ENCODE measurements around the gene TCF3. TPM values are rescaled to one million over a fixed set of nuclear protein-coding genes. Genes with fewer than 3 reads are reported as not detected.

Gene TCF3
- total RNA-seq, 1 experiment from 2014 or later = 91.5 TPM

DNA sequence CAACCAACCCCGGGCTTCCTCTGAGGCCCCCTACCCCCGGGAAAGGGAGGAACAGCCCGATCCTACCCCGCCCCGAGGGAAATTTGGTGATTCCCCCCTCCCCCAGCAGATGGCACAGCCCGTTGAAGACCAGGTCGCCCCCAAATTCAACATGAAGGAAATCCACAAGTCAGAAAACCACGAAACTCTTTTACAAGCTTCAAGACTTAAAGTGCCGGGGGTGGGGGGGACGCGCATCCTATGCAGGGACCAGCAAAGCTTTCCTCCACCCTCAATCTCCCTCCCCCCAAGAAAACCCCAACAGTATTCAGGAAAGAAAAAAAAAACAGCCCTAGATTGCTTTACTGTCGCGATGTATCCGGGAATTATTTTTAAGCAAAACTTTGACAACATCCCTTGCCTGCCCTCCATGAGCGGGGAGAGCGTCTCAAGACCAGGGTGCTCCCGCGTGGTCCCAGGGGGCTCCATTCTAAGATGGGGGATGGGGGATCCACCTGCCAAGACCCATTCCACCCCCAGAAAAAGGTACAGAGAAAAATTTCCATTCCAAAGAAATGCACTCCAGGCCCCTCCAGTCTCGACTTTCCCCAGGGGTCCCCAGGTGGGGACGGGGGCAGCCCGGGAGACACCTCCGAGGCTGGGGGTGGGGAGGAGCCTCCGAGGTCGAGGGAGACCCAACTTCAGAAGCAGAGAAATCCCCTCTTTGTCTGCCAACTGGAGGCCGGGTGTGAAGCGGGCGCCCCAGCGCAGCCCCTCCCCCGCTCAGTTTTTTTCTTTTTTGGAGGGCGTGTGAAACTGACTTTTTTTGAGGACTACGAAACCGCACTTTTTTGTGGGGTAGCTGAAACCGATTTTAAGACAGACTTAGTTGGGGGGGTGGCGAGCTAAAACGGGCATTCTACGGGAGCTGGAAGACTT is 1.5 kb downstream of the TCF3 start:
- H3K27me3 ChIP-seq (ENCODE audit: low read length) = no peaks in the 10 kb centered on the region
- peaks cover 57% of the 10 kb centered on the region for H3K79me2 ChIP-seq (ENCODE audit: low read length)
- H3K27ac ChIP-seq (ENCODE audit: low read length) = peak overlapping the region; percentile 93
- peak overlapping the region; percentile 84 for H3K4me2 ChIP-seq (ENCODE audit: low read depth, low read length, poor library complexity, severe bottlenecking)
- H3K4me3 ChIP-seq (ENCODE audit: low read length) = peak overlapping the region; percentile 94
- H3K9ac ChIP-seq (ENCODE audit: low read length) = peak overlapping the region; percentile 99
- no peaks in the 10 kb centered on the region for H3K9me3 ChIP-seq (ENCODE audit: low read length)
- no peak overlapping the region for H2AFZ ChIP-seq (ENCODE audit: low read length)
- H3K4me1 ChIP-seq (ENCODE audit: low read length) = peaks cover 49% of the 10 kb centered on the region
- H4K20me1 ChIP-seq (ENCODE audit: insufficient read depth, low read depth, low read length) = no peaks in the 10 kb centered on the region
- H3K36me3 ChIP-seq (ENCODE audit: insufficient read depth, low read length) = peaks cover 18% of the 10 kb centered on the region; the same call in 1 of the 2 replicates
- H3K9me2 ChIP-seq (replicated peaks; ENCODE audit: insufficient read depth, low read length) = no peaks in the 10 kb centered on the region
- DNase-seq = peak; percentile 87

GRCh38 chr19:1649706-1650649 is 2.4 kb downstream of the TCF3 start:
- H3K4me1 ChIP-seq (ENCODE audit: low read length) = peaks cover 47% of the 10 kb centered on the region
- no peak overlapping the region for H2AFZ ChIP-seq (ENCODE audit: low read length)
- H4K20me1 ChIP-seq (ENCODE audit: insufficient read depth, low read depth, low read length) = no peaks in the 10 kb centered on the region; the same call in 1 of the 2 replicates
- no peaks in the 10 kb centered on the region for H3K9me2 ChIP-seq (replicated peaks; ENCODE audit: insufficient read depth, low read length)
- peaks cover 61% of the 10 kb centered on the region for H3K79me2 ChIP-seq (ENCODE audit: low read length)
- peak overlapping the region; percentile 93 for H3K27ac ChIP-seq (ENCODE audit: low read length)
- no peaks in the 10 kb centered on the region for H3K27me3 ChIP-seq (ENCODE audit: low read length)
- DNase-seq = no peak
- peak overlapping the region; percentile 94 for H3K4me3 ChIP-seq (ENCODE audit: low read length)
- peaks cover 18% of the 10 kb centered on the region; the same call in 1 of the 2 replicates for H3K36me3 ChIP-seq (ENCODE audit: insufficient read depth, low read length)
- peak overlapping the region; percentile 99 for H3K9ac ChIP-seq (ENCODE audit: low read length)
- H3K4me2 ChIP-seq (ENCODE audit: low read depth, low read length, poor library complexity, severe bottlenecking) = peak overlapping the region; percentile 84
- no peaks in the 10 kb centered on the region for H3K9me3 ChIP-seq (ENCODE audit: low read length)

DNA sequence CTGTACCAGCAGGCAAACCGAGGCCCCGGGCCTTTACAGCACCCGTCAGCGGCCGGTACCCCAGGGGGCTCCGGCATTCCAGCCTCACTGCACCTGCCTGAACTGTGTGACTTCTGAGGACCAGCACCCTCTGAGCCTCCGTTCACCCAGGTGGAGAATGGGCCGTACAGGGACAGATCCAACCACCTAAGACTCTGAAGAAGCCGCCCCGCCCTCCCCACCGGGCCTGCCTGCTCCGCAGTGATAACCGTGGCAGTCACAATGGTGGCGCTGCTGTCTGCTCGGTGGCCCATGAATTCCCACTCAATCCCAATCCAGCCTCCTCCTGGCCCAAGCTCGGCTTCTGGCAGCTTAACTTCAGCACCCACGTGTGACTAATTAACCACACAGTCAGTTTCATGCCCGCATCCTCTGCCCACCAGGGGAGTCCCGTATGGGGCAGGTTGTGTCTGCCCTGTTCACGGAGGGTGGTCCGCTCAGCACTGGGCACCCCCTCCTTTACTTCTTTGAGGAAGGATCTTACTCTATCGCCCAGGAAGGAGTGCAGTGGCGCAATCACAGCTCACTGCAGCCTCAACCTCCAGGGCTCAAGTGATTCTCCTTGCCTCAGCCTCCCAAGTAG is 3.4 kb downstream of the TCF3 start:
- Histone ChIP-seq H3K4me2 (ENCODE audit: low read depth, low read length, poor library complexity, severe bottlenecking) (peak overlapping the region; percentile 84), H3K9ac (ENCODE audit: low read length) (peak overlapping the region; percentile 99), H3K4me1 (ENCODE audit: low read length) (peaks cover 47% of the 10 kb centered on the region), H3K27me3 (ENCODE audit: low read length) (no peaks in the 10 kb centered on the region), H3K9me3 (ENCODE audit: low read length) (no peaks in the 10 kb centered on the region), H3K79me2 (ENCODE audit: low read length) (peaks cover 62% of the 10 kb centered on the region), H4K20me1 (ENCODE audit: insufficient read depth, low read depth, low read length) (no peaks in the 10 kb centered on the region; the same call in 1 of the 2 replicates), H2AFZ (ENCODE audit: low read length) (no peak overlapping the region), H3K9me2 (replicated peaks; ENCODE audit: insufficient read depth, low read length) (no peaks in the 10 kb centered on the region), H3K36me3 (ENCODE audit: insufficient read depth, low read length) (peaks cover 18% of the 10 kb centered on the region; the same call in 1 of the 2 replicates), H3K4me3 (ENCODE audit: low read length) (peak overlapping the region; percentile 94), H3K27ac (ENCODE audit: low read length) (peak overlapping the region; percentile 93)
- DNase-seq = peak; percentile 68

- H4K20me1 ChIP-seq (ENCODE audit: insufficient read depth, low read depth, low read length) = no peaks in the 10 kb centered on the region; the same call in 1 of the 2 replicates
- peak; percentile 86 for DNase-seq
- no peaks in the 10 kb centered on the region for H3K27me3 ChIP-seq (ENCODE audit: low read length)
- H2AFZ ChIP-seq (ENCODE audit: low read length) = no peak overlapping the region
- peaks cover 62% of the 10 kb centered on the region for H3K79me2 ChIP-seq (ENCODE audit: low read length)
- H3K9me2 ChIP-seq (replicated peaks; ENCODE audit: insufficient read depth, low read length) = no peaks in the 10 kb centered on the region
- peak overlapping the region; percentile 94 for H3K4me3 ChIP-seq (ENCODE audit: low read length)
- peak overlapping the region; percentile 93 for H3K27ac ChIP-seq (ENCODE audit: low read length)
- H3K9ac ChIP-seq (ENCODE audit: low read length) = peak overlapping the region; percentile 99
- H3K9me3 ChIP-seq (ENCODE audit: low read length) = no peaks in the 10 kb centered on the region
- H3K4me1 ChIP-seq (ENCODE audit: low read length) = peaks cover 45% of the 10 kb centered on the region
- H3K4me2 ChIP-seq (ENCODE audit: low read depth, low read length, poor library complexity, severe bottlenecking) = peak overlapping the region; percentile 84
- H3K36me3 ChIP-seq (ENCODE audit: insufficient read depth, low read length) = peaks cover 19% of the 10 kb centered on the region; the same call in 1 of the 2 replicates
Measured at GRCh38 chr19:1648459-1648849, 4.0 kb downstream of the TCF3 start.

DNA sequence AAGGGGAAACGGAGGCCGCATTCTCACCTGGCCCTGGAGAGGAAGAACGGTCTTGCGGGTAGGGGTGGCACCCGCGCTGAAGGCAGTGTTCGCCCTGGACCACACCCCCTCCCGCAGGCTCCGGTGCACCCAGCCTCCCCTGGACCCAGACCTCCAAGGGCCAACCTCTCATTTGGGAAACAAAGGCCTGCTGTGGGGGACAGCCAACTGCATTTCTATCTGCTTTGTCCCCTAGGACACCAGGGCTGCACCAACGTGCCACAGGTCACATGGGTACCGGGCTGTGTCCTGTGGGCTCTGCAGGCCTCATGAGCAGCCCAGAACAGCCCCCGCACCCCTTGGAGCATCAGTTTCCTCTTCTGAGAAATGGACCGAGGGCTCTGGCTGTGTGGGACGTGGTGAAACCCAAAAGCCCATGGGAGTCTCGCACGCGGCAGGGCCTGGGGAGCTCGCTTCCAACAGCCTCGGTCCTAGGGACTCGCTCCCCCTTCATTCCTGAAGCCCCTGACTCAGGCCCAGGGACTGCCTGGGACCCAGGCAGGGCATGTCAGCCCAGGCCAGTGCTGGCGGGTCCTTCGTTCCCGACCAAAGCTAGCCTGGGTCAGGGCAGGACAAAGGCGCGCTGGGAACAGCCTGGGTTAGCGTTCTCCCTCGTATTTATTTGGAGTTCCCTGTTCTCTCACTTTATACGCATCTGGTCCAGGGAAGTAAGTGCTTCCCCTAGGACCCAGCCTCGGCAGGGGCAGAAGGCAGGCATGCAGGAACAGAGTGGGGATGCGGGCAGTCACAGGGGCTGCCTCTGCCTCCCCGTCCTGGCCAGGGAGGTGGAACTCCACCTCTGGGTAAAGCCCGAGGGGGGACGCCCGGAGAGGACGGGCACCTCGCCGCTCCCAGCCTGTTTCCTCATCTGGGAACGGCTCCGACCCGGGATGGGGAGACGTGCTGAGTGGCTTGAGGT is 4.6 kb downstream of the TCF3 start:
- Histone ChIP-seq H3K9ac (ENCODE audit: low read length) (peak overlapping the region; percentile 99), H3K4me2 (ENCODE audit: low read depth, low read length, poor library complexity, severe bottlenecking) (peak overlapping the region; percentile 84), H3K36me3 (ENCODE audit: insufficient read depth, low read length) (peaks cover 23% of the 10 kb centered on the region; the same call in 1 of the 2 replicates)

DNA sequence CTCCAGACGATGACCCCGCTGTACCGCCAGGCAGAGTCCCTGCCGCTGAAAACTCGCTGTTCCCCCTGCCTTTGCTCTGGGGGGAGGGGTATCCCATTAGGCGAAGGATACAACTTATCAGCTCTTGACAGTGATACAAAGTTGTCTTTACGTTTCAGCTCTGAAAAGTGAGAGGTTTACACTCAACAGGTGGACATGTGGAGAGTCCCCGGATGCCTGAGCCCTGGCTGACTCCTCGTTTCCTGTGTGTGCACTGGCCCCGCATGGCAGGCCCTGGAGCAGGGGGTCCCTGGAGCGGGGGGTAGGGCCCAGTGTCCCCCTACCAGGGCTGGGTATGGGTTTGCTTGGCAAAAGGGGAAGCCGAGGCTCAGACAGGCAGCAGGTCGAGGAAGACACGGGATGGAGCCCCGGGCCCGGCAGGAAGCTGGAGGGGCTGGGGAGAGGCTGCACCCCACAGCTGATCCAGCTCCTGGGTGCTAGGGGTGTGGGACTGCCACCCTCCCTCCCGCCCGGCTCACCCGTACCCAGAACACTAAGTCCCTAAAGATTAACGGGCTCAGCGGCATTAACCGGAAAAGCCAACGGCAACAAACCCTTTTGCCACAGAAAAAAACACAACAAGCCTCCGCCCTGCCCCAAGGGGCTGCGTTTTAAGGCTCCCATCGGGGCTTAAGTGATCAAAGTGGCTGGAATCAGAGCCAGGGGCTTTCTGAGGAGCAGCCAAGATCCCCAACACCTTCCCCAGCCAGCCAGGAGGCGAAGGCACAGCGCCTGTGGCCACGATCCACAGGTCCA is 5.6 kb downstream of the TCF3 start:
- Histone ChIP-seq H2AFZ (ENCODE audit: low read length) (no peak overlapping the region), H4K20me1 (ENCODE audit: insufficient read depth, low read depth, low read length) (no peaks in the 10 kb centered on the region; the same call in 1 of the 2 replicates), H3K9ac (ENCODE audit: low read length) (peak overlapping the region; percentile 99), H3K4me1 (ENCODE audit: low read length) (peaks cover 42% of the 10 kb centered on the region), H3K9me2 (replicated peaks; ENCODE audit: insufficient read depth, low read length) (no peaks in the 10 kb centered on the region), H3K36me3 (ENCODE audit: insufficient read depth, low read length) (peaks cover 30% of the 10 kb centered on the region; the same call in 1 of the 2 replicates), H3K79me2 (ENCODE audit: low read length) (peaks cover 69% of the 10 kb centered on the region), H3K4me2 (ENCODE audit: low read depth, low read length, poor library complexity, severe bottlenecking) (peak overlapping the region; percentile 84), H3K27me3 (ENCODE audit: low read length) (no peaks in the 10 kb centered on the region), H3K27ac (ENCODE audit: low read length) (peak overlapping the region; percentile 93), H3K9me3 (ENCODE audit: low read length) (no peaks in the 10 kb centered on the region), H3K4me3 (ENCODE audit: low read length) (no peak overlapping the region)
- no peak for DNase-seq

More for the DNA sequence above, 4.6 kb downstream of the TCF3 start:
- Histone ChIP-seq H3K4me1 (ENCODE audit: low read length) (peaks cover 42% of the 10 kb centered on the region), H3K4me3 (ENCODE audit: low read length) (peak overlapping the region; percentile 94; the same call in 1 of the 2 replicates), H3K9me3 (ENCODE audit: low read length) (no peaks in the 10 kb centered on the region), H3K27me3 (ENCODE audit: low read length) (no peaks in the 10 kb centered on the region), H4K20me1 (ENCODE audit: insufficient read depth, low read depth, low read length) (no peaks in the 10 kb centered on the region; the same call in 1 of the 2 replicates), H3K9me2 (replicated peaks; ENCODE audit: insufficient read depth, low read length) (no peaks in the 10 kb centered on the region), H3K27ac (ENCODE audit: low read length) (peak overlapping the region; percentile 93), H3K79me2 (ENCODE audit: low read length) (peaks cover 63% of the 10 kb centered on the region), H2AFZ (ENCODE audit: low read length) (no peak overlapping the region)
- peak; percentile 52 for DNase-seq

Data from Karpas-422 (cell line).